NT2/D1 (cell line): ENCODE results near the gene AADACL3.

Experiments used
- SUZ12 ChIP-seq: IDR thresholded peaks from 2 replicates; pipeline ENCODE4 v1.6.1; 2011; ENCODE audit not compliant: insufficient read length, insufficient read depth; ENCODE audit errors: extremely low read depth
- YY1 ChIP-seq: IDR thresholded peaks from 2 replicates; pipeline ENCODE4 v1.6.1; 2011; ENCODE audit not compliant: insufficient read length, insufficient read depth

GRCh38 chr1:12762766-12763165, 46.9 kb downstream of the AADACL3 start:
- TF ChIP-seq YY1 (no peak), SUZ12 (no peak)
